GM18873 (cell line): ENCODE measurements around the gene CALML4.

ENCODE experiments used
- ATAC-seq: cut with Tn5 transposase; IDR thresholded peaks from one replicate; pipeline ENCODE4 v1.9.1; 2021; ENCODE audit warnings: mild to moderate bottlenecking, moderate library complexity, moderate number of reproducible peaks; ENCODE audit not compliant: unreplicated experiment, low FRiP score

The CALML4 gene

DNA sequence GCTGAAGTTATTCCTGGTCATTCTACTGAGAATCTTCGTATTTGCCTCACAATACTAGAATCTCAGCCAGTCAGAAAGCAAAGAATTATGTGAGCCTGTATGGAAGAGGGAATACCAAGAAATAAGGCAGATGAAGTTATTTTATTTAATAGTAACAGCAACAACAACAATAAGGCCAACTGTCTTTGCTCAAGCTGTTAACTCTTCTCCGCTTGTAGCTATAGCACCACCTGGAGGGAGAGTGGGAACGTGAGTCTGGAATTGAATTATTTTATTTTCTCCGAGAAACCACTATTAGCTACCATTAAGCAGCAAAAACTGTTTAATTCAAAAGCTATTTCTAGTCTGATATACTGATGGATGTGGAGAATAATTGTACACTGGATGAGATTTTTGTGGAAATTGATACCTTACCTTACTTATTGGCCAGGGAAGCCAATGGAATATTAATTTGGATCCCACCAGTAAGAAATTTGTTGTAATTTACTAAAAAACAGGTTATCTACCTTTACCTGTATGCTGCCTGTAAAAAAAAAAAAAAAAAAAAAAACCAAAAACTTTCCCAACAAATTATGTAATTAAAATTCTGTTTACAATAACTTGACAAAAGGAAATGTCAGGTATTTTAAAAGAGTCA, 50.1 kb downstream of the CALML4 start:
- no peak for ATAC-seq

DNA sequence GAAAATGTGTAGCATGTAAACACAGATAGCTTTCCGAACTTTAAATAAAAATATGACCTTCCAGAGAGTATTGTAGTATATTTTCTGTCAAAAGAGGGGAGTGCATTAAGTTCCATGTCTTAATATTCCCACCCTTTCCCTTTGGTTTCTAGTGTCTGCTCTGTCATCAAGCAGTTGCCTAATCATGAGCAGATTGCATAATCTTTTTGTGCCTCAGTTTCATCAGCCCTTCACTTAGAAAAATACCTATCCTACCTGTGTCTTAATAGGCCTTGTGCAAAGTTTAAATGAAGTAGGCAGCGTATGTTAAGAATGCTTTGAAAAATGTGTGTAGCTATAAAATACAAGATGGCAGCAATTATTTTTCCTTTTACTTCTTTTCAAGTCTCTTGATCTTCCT, 52.8 kb downstream of the CALML4 start:
- ATAC-seq = no peak

GRCh38 chr15:68151277-68151676, 53.9 kb downstream of the CALML4 start:
- ATAC-seq = no peak

- ATAC-seq = no peak
Observed at GRCh38 chr15:68150187-68150586, 54.9 kb downstream of the CALML4 start.

GRCh38 chr15:68149059-68149458, 56.1 kb downstream of the CALML4 start:
- ATAC-seq = no peak

- no peak for ATAC-seq
Observed at GRCh38 chr15:68148039-68148438, 57.1 kb downstream of the CALML4 start.

- no peak for ATAC-seq
Observed at GRCh38 chr15:68145706-68146105, 59.4 kb downstream of the CALML4 start.

- ATAC-seq = no peak
Observed at GRCh38 chr15:68143785-68144184, 61.3 kb downstream of the CALML4 start.

- no peak for ATAC-seq
Observed at GRCh38 chr15:68143129-68143528, 62.0 kb downstream of the CALML4 start.
